ENCODE measurements around the gene HYAL4. TPM values are rescaled to one million over a fixed set of nuclear protein-coding genes. Genes with fewer than 3 reads are reported as not detected.

Gene HYAL4, protein sequence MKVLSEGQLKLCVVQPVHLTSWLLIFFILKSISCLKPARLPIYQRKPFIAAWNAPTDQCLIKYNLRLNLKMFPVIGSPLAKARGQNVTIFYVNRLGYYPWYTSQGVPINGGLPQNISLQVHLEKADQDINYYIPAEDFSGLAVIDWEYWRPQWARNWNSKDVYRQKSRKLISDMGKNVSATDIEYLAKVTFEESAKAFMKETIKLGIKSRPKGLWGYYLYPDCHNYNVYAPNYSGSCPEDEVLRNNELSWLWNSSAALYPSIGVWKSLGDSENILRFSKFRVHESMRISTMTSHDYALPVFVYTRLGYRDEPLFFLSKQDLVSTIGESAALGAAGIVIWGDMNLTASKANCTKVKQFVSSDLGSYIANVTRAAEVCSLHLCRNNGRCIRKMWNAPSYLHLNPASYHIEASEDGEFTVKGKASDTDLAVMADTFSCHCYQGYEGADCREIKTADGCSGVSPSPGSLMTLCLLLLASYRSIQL
- not detected in 2 replicates for polyA plus RNA-seq (2012; rRNA removed)
- polyA plus RNA-seq (2012; cell fraction: cytosol; rRNA removed) = not detected in 2 replicates
- not detected in 2 replicates for polyA plus RNA-seq (2012; cell fraction: nucleus; rRNA removed)

DNA sequence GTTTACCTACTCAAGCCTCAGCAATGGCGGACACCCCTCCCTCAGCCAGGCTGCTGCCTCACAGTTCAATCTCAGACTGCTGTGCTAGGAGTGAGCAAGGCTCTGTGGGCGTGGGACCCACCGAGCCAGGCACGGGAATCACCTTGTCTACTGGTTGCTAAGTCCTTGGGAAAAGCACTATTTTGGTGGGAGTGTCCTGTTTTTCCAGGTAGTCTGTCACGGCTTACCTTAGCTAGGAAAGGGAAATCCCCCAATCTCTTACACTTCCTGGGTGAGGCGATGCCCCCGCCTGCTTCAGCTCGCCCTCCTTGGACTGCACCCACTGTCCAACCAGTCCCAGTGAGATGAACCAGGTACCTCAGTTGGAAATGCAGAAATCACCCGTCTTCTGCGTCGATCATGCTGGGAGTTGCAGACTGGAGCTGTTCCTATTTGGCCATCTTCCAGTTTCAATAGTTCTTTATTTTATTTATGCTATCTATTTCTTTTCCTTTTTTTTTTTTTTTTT is at the start of gene HYAL4:
Gene HYAL4, plus strand, starts transcription at position 458 of the 508 bp plus-strand sequence. CDS start 23,105 bp downstream, outside the sequence.
- Histone ChIP-seq H3K4me3 (ENCODE audit: low read depth in 2 of 2, low read length in 1 of 2) (no peak within 1 kb of the TSS), H3K79me2 (ENCODE audit: insufficient read depth) (no peaks in the 10 kb centered on the region), H3K9me3 (no peaks in the 10 kb centered on the region), H2AFZ (ENCODE audit: low read depth) (no peak within 1 kb of the TSS), H3K9ac (no peak within 1 kb of the TSS), H3F3A (replicated peaks; ENCODE audit: insufficient read depth) (no peaks in the 10 kb centered on the region), H3K4me2 (no peak within 1 kb of the TSS), H3K36me3 (replicated peaks in 1 of 2; ENCODE audit: control insufficient read depth in 1 of 2, insufficient read depth in 2 of 2, low read length in 1 of 2) (no peaks in the 10 kb centered on the region), H4K20me1 (ENCODE audit: insufficient read depth) (no peaks in the 10 kb centered on the region), H3K27ac (ENCODE audit: low read depth in 2 of 2, low read length in 1 of 2) (no peak within 1 kb of the TSS), H3K9me2 (no peaks in the 10 kb centered on the region), H3K4me1 (ENCODE audit: control insufficient read depth in 1 of 2, insufficient read depth in 2 of 2, low read depth in 1 of 2, low read length in 1 of 2) (peaks cover 0 to 5% of the 10 kb centered on the region in 2 experiments; a peak in 1 of 4 replicates), H3K27me3 (ENCODE audit: insufficient read depth) (no peaks in the 10 kb centered on the region)
- DNase-seq = no peak
- TF ChIP-seq POLR2AphosphoS5 (IDR thresholded peaks at IDR 0.05; ENCODE audit: low read depth, low read length) = no peak
- TF ChIP-seq FOXM1 (IDR thresholded peaks at IDR 0.05; ENCODE audit: low read depth) = no peak
- no peak for TF ChIP-seq TEAD4 (IDR thresholded peaks at IDR 0.05; ENCODE audit: borderline replicate concordance, insufficient read depth)
- TF ChIP-seq, protein P1, sequence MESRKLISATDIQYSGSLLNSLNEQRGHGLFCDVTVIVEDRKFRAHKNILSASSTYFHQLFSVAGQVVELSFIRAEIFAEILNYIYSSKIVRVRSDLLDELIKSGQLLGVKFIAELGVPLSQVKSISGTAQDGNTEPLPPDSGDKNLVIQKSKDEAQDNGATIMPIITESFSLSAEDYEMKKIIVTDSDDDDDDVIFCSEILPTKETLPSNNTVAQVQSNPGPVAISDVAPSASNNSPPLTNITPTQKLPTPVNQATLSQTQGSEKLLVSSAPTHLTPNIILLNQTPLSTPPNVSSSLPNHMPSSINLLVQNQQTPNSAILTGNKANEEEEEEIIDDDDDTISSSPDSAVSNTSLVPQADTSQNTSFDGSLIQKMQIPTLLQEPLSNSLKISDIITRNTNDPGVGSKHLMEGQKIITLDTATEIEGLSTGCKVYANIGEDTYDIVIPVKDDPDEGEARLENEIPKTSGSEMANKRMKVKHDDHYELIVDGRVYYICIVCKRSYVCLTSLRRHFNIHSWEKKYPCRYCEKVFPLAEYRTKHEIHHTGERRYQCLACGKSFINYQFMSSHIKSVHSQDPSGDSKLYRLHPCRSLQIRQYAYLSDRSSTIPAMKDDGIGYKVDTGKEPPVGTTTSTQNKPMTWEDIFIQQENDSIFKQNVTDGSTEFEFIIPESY (IDR thresholded peaks at IDR 0.05; ENCODE audit: borderline replicate concordance, low read depth) = no peak
- TF ChIP-seq GATA2 (CRISPR knock-in tag; IDR thresholded peaks at IDR 0.05) = no peak
- TF ChIP-seq, protein P2, sequence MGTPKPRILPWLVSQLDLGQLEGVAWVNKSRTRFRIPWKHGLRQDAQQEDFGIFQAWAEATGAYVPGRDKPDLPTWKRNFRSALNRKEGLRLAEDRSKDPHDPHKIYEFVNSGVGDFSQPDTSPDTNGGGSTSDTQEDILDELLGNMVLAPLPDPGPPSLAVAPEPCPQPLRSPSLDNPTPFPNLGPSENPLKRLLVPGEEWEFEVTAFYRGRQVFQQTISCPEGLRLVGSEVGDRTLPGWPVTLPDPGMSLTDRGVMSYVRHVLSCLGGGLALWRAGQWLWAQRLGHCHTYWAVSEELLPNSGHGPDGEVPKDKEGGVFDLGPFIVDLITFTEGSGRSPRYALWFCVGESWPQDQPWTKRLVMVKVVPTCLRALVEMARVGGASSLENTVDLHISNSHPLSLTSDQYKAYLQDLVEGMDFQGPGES (IDR thresholded peaks at IDR 0.05; ENCODE audit: low read depth, low read length) = no peak
- TF ChIP-seq, protein P3, sequence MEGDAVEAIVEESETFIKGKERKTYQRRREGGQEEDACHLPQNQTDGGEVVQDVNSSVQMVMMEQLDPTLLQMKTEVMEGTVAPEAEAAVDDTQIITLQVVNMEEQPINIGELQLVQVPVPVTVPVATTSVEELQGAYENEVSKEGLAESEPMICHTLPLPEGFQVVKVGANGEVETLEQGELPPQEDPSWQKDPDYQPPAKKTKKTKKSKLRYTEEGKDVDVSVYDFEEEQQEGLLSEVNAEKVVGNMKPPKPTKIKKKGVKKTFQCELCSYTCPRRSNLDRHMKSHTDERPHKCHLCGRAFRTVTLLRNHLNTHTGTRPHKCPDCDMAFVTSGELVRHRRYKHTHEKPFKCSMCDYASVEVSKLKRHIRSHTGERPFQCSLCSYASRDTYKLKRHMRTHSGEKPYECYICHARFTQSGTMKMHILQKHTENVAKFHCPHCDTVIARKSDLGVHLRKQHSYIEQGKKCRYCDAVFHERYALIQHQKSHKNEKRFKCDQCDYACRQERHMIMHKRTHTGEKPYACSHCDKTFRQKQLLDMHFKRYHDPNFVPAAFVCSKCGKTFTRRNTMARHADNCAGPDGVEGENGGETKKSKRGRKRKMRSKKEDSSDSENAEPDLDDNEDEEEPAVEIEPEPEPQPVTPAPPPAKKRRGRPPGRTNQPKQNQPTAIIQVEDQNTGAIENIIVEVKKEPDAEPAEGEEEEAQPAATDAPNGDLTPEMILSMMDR (IDR thresholded peaks at IDR 0.05) = no peak
- TF ChIP-seq MXI1 (IDR thresholded peaks at IDR 0.05; ENCODE audit: low read depth, low read length) = no peak
- ChIA-PET CTCF (interaction anchor here (0.9 to 4.9 kb wide), 6 partner anchors 14 to 47 kb away, joined by 3 to 26 read pairs (median 4); no protein-coding TSS in a partner anchor), POLR2A (no interaction called here)
- 69% methylated on average over 10 of the region's 11 CpGs for WGBS (ENCODE audit: low lambda C conversion rate)

DNA sequence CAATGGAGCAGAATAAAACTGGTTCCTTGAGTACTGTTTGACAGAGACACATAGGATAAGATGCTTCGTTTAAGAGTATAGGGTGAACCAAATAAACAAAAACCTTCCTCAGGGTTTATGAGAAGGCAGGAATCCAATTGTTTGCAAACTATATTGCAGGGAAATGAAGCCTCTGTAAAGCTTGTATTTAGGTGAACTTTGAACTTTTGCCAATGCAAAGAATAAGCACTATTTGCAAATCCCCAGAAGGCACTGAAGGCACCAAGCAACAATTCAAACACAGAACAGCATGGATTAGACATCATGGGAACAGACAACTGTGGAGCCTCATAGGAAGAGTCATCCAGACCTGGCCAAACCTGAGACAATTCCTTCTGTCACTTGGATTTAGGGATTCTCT is 49.1 kb upstream of the HYAL4 start:
- no peaks in the 10 kb centered on the region for H3K36me3 ChIP-seq (replicated peaks in 1 of 2; ENCODE audit: control insufficient read depth in 1 of 2, insufficient read depth in 2 of 2, low read length in 1 of 2)
- H2AFZ ChIP-seq (ENCODE audit: low read depth) = no peak overlapping the region
- no peak for DNase-seq
- H3K9me2 ChIP-seq = no peaks in the 10 kb centered on the region
- no peaks in the 10 kb centered on the region for H4K20me1 ChIP-seq (ENCODE audit: insufficient read depth)
- H3F3A ChIP-seq (replicated peaks; ENCODE audit: insufficient read depth) = no peaks in the 10 kb centered on the region
- H3K79me2 ChIP-seq (ENCODE audit: insufficient read depth) = no peaks in the 10 kb centered on the region
- ChIA-PET POLR2A (no interaction called here), CTCF (interaction anchor here (0.6 to 5.2 kb wide), 3 partner anchors 69 to 159 kb away, joined by 3 to 23 read pairs (median 6); no protein-coding TSS in a partner anchor)
- H3K27me3 ChIP-seq (ENCODE audit: insufficient read depth) = no peaks in the 10 kb centered on the region
- 8% methylated on average over 1 of the region's 1 CpG for WGBS (ENCODE audit: low lambda C conversion rate)
- no peak overlapping the region for H3K27ac ChIP-seq (ENCODE audit: low read depth in 2 of 2, low read length in 1 of 2)
- H3K4me1 ChIP-seq (ENCODE audit: control insufficient read depth in 1 of 2, insufficient read depth in 2 of 2, low read depth in 1 of 2, low read length in 1 of 2) = no peaks in the 10 kb centered on the region
- H3K9ac ChIP-seq = no peak overlapping the region
- no peak overlapping the region for H3K4me3 ChIP-seq (ENCODE audit: low read depth in 2 of 2, low read length in 1 of 2)
- H3K9me3 ChIP-seq = no peaks in the 10 kb centered on the region
- no peak overlapping the region for H3K4me2 ChIP-seq
- no peak for TF ChIP-seq MXI1 (IDR thresholded peaks at IDR 0.05; ENCODE audit: low read depth, low read length)
- no peak for TF ChIP-seq SMC3 (IDR thresholded peaks at IDR 0.05; ENCODE audit: low read depth, low read length)
- TF ChIP-seq NRF1 (IDR thresholded peaks at IDR 0.05; ENCODE audit: low read depth, low read length) = no peak
- TF ChIP-seq, protein P4, sequence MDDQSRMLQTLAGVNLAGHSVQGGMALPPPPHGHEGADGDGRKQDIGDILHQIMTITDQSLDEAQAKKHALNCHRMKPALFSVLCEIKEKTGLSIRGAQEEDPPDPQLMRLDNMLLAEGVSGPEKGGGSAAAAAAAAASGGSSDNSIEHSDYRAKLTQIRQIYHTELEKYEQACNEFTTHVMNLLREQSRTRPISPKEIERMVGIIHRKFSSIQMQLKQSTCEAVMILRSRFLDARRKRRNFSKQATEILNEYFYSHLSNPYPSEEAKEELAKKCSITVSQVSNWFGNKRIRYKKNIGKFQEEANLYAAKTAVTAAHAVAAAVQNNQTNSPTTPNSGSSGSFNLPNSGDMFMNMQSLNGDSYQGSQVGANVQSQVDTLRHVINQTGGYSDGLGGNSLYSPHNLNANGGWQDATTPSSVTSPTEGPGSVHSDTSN (IDR thresholded peaks at IDR 0.05) = no peak
- no peak for TF ChIP-seq CHD2 (IDR thresholded peaks at IDR 0.05; ENCODE audit: low read length, partially characterized antibody)
- TF ChIP-seq, protein P5, sequence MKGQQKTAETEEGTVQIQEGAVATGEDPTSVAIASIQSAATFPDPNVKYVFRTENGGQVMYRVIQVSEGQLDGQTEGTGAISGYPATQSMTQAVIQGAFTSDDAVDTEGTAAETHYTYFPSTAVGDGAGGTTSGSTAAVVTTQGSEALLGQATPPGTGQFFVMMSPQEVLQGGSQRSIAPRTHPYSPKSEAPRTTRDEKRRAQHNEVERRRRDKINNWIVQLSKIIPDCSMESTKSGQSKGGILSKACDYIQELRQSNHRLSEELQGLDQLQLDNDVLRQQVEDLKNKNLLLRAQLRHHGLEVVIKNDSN (IDR thresholded peaks at IDR 0.05; ENCODE audit: borderline replicate concordance, low read depth) = no peak
- TF ChIP-seq GATA2 (CRISPR knock-in tag; IDR thresholded peaks at IDR 0.05) = no peak
- no peak for TF ChIP-seq RAD21 (IDR thresholded peaks at IDR 0.05; ENCODE audit: low read length)
- no peak for TF ChIP-seq FOXM1 (IDR thresholded peaks at IDR 0.05; ENCODE audit: low read depth)
- TF ChIP-seq ELF1 (IDR thresholded peaks at IDR 0.05) = no peak
- no peak for TF ChIP-seq NFIC (IDR thresholded peaks at IDR 0.05; ENCODE audit: borderline replicate concordance)
- no peak for TF ChIP-seq POLR2AphosphoS5 (IDR thresholded peaks at IDR 0.05; ENCODE audit: low read depth, low read length)

Data from SK-N-SH (cell line).